ENCODE results near the gene MAPK8IP1. TPM values are rescaled to one million over a fixed set of nuclear protein-coding genes. Genes with fewer than 3 reads are reported as not detected.

MAPK8IP1 gene
- total RNA-seq, 1 donor from 2014 or later, result 3.7 TPM

DNA sequence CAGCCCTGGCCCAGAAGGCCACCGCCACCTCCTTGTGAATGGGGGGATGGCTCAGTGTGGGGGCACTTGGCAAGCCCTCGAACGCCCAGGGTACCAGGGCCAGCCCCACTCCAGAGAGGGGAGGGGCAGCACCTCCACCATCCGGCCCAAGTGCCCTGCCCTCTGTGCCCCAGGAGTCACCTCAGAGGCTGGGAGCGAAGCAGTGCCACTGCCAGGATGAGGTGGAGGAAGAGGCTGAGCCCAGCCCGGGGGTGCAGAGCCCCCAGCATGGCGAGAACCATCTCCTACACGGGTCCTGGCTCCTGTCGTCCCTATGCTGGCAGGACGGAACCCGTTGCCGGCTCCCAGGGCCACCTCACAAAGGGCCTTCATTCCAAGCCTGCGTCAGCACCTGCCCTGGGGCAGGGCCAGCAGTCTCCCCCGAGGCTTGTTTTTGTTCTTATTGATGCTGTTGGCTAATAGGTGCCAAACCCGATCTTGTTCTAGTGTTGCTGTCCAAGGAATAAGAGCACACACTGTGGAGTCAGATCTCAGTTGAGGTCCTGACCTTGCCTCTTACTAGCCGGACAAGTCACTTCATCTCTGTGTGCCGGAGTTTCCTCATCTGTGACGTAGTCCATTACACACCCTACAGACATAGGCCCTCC is 21.6 kb downstream of the MAPK8IP1 start, which contains the start of gene FREY1:
FREY1 (minus strand) TSS at position 307 of the 647 bp plus-strand sequence; CDS start at position 281, 26 bp downstream.
- Mint-ChIP-seq H3K9me3 (no peaks in the 10 kb centered on the region), H3K4me3 (no peak within 1 kb of the TSS), H3K36me3 (peaks cover 8% of the 10 kb centered on the region), H3K27ac (peak within 1 kb of the TSS; percentile 57), H3K27me3 (ENCODE audit: insufficient read depth, low read depth) (peaks cover 16% of the 10 kb centered on the region), H3K4me1 (peaks cover 3% of the 10 kb centered on the region)
- Histone ChIP-seq H3K79me2 (ENCODE audit: low read depth) (no peaks in the 10 kb centered on the region), H3K4me3 (no peak within 1 kb of the TSS), H2AFZ (replicated peaks) (no peak within 1 kb of the TSS), H3K27ac (no peak within 1 kb of the TSS), H3K4me1 (no peaks in the 10 kb centered on the region), H3K9me3 (ENCODE audit: low read depth) (no peaks in the 10 kb centered on the region), H3K36me3 (no peaks in the 10 kb centered on the region), H4K20me1 (ENCODE audit: low read depth) (peaks cover 7% of the 10 kb centered on the region), H3F3A (ENCODE audit: low read depth) (peaks cover 4% of the 10 kb centered on the region), H3K4me2 (no peak within 1 kb of the TSS), H3K9ac (no peak within 1 kb of the TSS), H3K27me3 (no peaks in the 10 kb centered on the region)
- no peak for DNase-seq (ENCODE audit: low spot score)
- TF ChIP-seq, protein P1, sequence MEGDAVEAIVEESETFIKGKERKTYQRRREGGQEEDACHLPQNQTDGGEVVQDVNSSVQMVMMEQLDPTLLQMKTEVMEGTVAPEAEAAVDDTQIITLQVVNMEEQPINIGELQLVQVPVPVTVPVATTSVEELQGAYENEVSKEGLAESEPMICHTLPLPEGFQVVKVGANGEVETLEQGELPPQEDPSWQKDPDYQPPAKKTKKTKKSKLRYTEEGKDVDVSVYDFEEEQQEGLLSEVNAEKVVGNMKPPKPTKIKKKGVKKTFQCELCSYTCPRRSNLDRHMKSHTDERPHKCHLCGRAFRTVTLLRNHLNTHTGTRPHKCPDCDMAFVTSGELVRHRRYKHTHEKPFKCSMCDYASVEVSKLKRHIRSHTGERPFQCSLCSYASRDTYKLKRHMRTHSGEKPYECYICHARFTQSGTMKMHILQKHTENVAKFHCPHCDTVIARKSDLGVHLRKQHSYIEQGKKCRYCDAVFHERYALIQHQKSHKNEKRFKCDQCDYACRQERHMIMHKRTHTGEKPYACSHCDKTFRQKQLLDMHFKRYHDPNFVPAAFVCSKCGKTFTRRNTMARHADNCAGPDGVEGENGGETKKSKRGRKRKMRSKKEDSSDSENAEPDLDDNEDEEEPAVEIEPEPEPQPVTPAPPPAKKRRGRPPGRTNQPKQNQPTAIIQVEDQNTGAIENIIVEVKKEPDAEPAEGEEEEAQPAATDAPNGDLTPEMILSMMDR (IDR thresholded peaks at IDR 0.05), result no peak
- no peak for TF ChIP-seq EZH2phosphoT487 (IDR thresholded peaks at IDR 0.05)

DNA sequence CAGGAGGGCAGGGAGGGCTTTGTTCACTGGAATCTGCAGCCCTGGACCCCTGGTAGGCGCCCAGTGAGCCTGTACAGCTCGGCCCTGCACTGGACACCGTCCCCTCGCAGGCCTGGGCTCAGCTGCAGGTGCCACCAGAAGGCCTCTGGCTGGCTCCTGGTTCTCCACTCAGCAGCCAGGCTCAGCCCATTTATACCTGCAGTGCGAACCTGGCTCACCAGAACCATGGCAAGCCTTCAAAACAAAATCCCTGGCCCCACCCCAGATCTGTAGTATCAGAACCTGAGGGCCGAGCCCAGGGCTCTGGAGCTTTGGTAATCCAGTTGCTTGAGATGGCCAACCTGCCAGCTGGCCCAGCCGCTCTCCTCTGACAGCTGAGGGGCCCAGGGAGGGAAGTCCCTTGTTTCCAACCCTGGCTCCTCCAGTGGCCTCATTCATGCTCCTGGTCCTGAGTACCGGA is 22.5 kb downstream of the MAPK8IP1 start:
- Histone ChIP-seq H3K9ac (no peak overlapping the region), H3K4me1 (no peaks in the 10 kb centered on the region), H3K36me3 (no peaks in the 10 kb centered on the region), H3K4me3 (no peak overlapping the region), H2AFZ (replicated peaks) (no peak overlapping the region), H3F3A (ENCODE audit: low read depth) (peaks cover 4% of the 10 kb centered on the region), H3K27me3 (no peaks in the 10 kb centered on the region), H3K27ac (no peak overlapping the region), H3K79me2 (ENCODE audit: low read depth) (no peaks in the 10 kb centered on the region), H3K9me3 (ENCODE audit: low read depth) (no peaks in the 10 kb centered on the region), H3K4me2 (no peak overlapping the region), H4K20me1 (ENCODE audit: low read depth) (peaks cover 7% of the 10 kb centered on the region)
- Mint-ChIP-seq H3K27me3 (ENCODE audit: insufficient read depth, low read depth) (peaks cover 13% of the 10 kb centered on the region), H3K9me3 (no peaks in the 10 kb centered on the region), H3K4me1 (peaks cover 3% of the 10 kb centered on the region), H3K4me3 (no peak overlapping the region), H3K27ac (no peak overlapping the region), H3K36me3 (peaks cover 8% of the 10 kb centered on the region)
- TF ChIP-seq EZH2phosphoT487 (IDR thresholded peaks at IDR 0.05), result no peak
- TF ChIP-seq EZH2 (IDR thresholded peaks at IDR 0.05), result no peak
- TF ChIP-seq, protein P1 (IDR thresholded peaks at IDR 0.05), result no peak
- DNase-seq (ENCODE audit: low spot score), result no peak

DNA sequence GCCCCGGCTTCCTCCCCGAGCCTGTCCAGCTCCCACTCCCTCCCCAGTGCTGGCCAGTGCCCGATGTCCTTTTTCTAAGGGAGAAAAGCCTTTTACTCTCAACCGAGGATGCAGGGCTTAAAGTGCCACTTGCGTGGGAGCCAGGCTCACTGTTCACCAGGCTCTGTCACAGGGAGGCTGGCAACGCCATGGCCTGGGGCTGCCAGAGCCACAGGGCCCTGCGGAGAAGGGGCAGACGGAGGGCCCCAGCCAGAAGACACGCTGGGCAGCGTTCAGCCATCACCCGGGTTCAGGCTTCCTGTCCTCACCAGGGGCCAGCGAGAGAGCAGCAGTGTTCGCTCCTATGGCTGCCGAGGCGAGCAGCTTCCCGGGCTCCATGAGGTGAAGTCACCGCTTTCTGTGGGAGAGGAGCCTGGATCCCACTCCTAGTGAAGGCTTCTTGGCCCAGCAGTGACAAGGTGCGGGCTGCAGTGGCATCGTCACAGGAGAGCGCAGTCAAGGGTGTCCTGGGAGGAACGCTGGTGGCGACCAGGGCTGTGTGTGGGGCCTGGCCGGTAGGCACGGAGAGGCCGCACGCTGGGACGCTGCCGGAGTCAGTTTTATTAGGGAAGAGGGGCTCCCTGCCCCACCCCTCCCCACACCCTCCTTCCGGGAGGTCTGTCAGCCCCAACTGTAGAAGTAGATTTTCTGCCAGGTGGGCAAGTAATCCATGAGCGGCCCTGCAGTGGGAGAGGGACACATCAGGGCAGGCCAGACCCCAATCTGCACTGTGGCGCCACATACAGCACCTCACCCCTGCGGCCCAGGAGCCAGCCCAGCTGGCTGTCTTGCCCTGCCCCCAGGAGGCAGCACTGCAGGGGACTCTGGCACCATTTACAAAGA is 24.4 kb downstream of the MAPK8IP1 start:
- H3K4me1 Mint-ChIP-seq, result peaks cover 3% of the 10 kb centered on the region
- H3K27me3 ChIP-seq, result no peaks in the 10 kb centered on the region
- H3K79me2 ChIP-seq (ENCODE audit: low read depth), result no peaks in the 10 kb centered on the region
- no peaks in the 10 kb centered on the region for H3K36me3 ChIP-seq
- no peaks in the 10 kb centered on the region for H3K9me3 ChIP-seq (ENCODE audit: low read depth)
- TF ChIP-seq EZH2 (IDR thresholded peaks at IDR 0.05), result no peak
- TF ChIP-seq EZH2phosphoT487 (IDR thresholded peaks at IDR 0.05), result no peak
- TF ChIP-seq, protein P1 (IDR thresholded peaks at IDR 0.05), result no peak
- H3K4me3 Mint-ChIP-seq, result no peak overlapping the region
- no peak overlapping the region for H3K27ac ChIP-seq
- peaks cover 6% of the 10 kb centered on the region for H3K36me3 Mint-ChIP-seq
- H4K20me1 ChIP-seq (ENCODE audit: low read depth), result peaks cover 7% of the 10 kb centered on the region
- H3K27me3 Mint-ChIP-seq (ENCODE audit: insufficient read depth, low read depth), result peaks cover 11% of the 10 kb centered on the region
- no peak overlapping the region for H3K4me2 ChIP-seq
- H3K27ac Mint-ChIP-seq, result no peak overlapping the region
- no peaks in the 10 kb centered on the region for H3K9me3 Mint-ChIP-seq
- no peak overlapping the region for H2AFZ ChIP-seq (replicated peaks)
- no peak overlapping the region for H3K9ac ChIP-seq
- no peak for DNase-seq (ENCODE audit: low spot score)
- H3K4me1 ChIP-seq, result no peaks in the 10 kb centered on the region
- H3K4me3 ChIP-seq, result no peak overlapping the region
- H3F3A ChIP-seq (ENCODE audit: low read depth), result peaks cover 4% of the 10 kb centered on the region

Data from neural progenitor cell (in vitro differentiated cells).